HG03095 (cell line): Measurements from ENCODE around the gene ZBTB24.
A peak's percentile ranks its signal among the peaks of the same experiment; 100 is the strongest.
"Not testable (repeated sequence)": the region's sequence is repeated elsewhere in the genome, so short reads cannot be mapped to it uniquely, and the experiment has no call there.

ENCODE experiments used
- ATAC-seq: cut with Tn5 transposase; IDR thresholded peaks from one replicate; pipeline ENCODE4 v1.9.1; 2021; ENCODE audit warnings: moderate library complexity; ENCODE audit not compliant: unreplicated experiment

Gene ZBTB24

DNA sequence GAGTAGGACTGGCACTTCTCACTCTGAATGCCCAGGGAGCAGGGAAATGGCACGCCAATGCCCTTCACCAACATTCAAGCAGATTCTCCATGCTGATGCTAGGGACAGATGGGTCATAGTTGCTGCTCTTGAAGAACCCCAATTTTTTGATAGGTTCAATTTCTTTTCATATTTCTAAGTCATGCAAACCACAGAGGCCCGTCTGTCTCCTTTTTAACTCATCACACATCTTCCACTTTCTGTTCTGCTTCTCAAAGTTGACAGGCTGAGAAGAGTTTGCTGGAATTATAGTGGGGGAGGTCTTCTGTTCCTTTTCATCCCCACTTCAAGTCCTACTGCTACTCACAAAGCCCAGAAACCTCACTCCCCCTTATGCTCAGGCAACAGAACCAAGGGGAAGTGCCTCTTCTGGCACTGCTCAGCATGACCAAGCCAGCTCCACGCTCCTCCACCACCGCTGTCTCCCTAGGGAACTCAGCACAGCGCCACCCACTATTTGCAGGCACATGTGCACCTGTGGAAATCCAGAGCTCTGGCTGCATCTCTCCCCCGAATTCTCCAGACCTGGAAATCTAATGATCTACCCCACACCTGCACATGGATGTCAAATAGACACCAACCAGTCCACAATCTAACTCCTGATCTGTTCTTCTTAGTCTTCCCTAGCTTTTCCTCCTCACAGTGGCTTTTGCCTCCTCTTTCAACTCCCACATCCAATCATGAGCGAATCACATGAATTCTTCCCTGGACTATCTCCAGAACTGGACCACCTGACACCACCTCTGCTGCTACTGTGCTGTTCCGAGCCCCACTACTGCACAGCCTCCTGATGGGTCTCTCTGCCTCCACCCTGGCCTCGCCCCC, 10.7 kb downstream of the ZBTB24 start:
- peak; percentile 70 for ATAC-seq

- no peak for ATAC-seq
Observed at GRCh38 chr6:109471105-109471810, 11.8 kb downstream of the ZBTB24 start.

DNA sequence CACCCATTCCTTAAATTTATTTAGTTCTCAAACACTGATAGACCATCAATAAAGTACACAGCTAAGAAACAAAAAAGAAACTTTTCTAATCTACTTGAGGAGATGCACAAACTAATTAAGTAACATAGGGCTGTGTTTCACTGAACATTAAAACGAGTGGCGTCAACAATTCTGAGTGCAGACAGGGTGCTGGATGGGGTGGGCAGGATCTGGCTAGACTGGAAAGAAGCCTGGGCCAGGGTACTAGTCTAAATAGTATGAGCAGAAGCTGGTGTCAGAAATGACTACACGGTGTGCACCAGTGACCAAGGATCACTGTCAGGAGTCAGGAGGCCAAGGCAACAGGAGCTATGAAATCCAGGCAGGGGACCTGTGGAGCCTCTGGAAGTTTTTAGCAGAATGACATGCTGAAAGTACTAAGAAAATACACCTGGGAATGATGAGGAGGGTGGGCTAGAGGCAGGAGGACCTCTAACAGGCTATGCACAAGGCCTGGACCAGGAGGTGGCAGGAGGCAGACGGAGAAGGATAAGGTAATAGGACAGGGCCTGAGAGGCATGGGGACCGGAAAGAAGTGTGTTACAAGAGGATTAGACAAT, 13.3 kb downstream of the ZBTB24 start:
- no peak for ATAC-seq

- ATAC-seq: no peak
Observed at GRCh38 chr6:109467696-109468095, 15.3 kb downstream of the ZBTB24 start.

DNA sequence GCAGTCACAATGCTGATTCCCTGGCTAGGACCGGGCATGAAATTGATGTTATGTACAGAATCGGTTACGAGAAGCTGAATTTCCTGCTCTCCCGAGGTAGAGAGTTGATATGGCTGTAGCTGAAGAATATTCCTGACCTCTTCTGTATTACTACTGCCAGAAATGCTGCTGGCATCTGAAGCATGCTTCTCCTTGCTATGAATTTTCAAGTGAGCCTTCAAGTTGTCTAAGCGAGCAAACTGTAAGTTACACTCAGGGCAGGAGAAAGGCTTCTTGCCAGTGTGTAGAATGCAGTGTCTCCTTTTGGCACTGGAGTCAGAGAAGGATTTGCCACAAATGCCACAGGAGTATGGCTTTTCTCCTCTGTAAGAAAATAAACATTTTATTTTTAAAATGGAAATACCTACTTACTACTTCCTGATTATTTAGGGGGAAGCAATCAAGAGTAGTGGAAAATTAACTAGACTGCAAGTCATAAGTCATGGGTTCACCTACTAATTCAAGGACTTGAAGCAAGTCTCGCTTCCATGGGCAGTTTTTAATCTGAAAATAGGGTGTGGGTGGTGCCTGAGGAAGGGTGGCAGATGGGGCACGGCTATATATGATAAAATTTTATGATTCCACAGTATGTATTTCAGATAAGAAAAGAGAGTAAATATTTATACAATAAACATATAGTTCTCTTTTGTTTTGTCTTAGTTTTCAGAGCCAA, 16.7 kb downstream of the ZBTB24 start:
- ATAC-seq: no peak

DNA sequence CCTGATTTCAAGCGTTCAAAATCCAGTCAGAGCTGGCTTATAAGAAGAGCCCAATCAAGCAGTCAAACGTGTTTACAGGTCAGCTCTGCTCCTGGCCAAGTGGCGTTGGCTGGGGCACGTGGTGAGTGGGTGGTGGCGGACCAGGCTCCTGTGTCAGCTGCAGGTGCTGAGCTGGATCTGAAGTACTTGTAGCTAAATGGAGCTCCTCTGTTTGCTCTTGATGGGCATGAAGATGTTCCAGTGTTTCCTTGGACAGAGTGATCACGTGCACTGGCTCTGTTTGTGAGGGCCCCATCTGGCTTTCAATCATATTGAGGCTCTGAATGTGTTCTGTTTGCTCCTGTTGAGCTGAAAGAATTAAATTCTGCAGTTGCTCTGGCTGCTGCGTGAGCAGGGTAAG, 17.2 kb downstream of the ZBTB24 start:
- no peak for ATAC-seq

GRCh38 chr6:109461733-109462526, 21.1 kb downstream of the ZBTB24 start:
- no peak for ATAC-seq

- not testable (repeated sequence) for ATAC-seq
Observed at GRCh38 chr6:109461205-109461604, 21.8 kb downstream of the ZBTB24 start.

DNA sequence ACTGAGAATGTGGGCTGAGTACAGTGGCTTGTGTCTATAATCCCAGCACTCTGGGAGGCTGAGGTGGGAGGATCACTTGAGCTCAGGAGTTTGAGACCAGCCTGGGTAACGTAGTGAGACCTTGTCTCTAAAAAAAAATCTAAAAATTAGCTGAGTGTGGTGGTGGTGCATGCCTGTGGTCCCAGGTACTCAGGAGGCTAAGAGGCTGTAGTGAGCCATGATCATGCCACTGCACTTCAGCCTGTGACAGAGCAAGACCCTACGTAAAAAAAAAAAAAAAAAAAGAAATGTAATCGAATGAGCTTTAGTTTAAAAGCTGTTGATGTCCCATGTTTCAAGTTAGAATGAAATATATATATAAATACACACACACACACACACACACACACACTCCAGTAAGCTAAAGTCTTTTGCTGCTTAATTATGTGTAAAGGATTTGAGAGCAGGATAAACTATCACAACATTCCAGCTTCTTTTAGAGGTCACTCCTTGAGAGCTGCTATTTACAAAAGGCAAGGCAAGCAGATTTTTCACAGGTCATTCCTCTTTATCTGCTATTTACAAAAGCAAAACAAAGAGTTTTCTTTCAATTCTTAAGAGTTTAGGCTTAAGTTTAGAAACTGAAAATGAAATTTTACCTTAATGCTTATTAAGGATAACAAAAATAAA, 22.7 kb downstream of the ZBTB24 start:
- ATAC-seq: no peak

- ATAC-seq: peak; percentile 20
Observed at GRCh38 chr6:109458774-109459531, 24.1 kb downstream of the ZBTB24 start.

DNA sequence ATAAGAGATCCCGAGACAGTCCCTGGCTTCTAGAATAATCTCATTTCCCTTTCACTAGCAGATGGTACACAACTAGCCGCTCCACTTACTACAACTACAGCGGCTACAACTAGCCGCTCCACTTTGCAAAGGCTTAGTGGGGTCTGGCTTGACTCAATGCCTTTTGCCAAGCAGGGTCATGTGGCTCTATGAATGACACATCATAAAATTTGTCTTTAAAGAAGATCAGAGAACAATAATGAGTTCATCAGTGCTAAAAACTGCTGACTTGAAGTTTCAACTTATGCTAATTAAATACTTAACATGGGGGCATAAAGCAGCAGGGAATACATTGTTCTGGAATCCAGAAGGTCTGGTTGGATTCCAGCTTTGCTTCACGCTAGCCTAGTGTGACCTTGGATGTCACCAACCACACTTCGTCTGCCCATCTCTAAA, 25.4 kb downstream of the ZBTB24 start:
- ATAC-seq: no peak

- no peak for ATAC-seq
Observed at GRCh38 chr6:109456710-109457561, 26.1 kb downstream of the ZBTB24 start.

- ATAC-seq: peak; percentile 3
Observed at GRCh38 chr6:109456111-109456583, 26.9 kb downstream of the ZBTB24 start.

- ATAC-seq: peak; percentile 46
Observed at GRCh38 chr6:109455437-109456110, 27.4 kb downstream of the ZBTB24 start, which contains the start of gene MICAL1. Gene MICAL1, minus strand, starts transcription at chr6:109455772. Its CDS starts 1,576 bp downstream, at chr6:109454196.

DNA sequence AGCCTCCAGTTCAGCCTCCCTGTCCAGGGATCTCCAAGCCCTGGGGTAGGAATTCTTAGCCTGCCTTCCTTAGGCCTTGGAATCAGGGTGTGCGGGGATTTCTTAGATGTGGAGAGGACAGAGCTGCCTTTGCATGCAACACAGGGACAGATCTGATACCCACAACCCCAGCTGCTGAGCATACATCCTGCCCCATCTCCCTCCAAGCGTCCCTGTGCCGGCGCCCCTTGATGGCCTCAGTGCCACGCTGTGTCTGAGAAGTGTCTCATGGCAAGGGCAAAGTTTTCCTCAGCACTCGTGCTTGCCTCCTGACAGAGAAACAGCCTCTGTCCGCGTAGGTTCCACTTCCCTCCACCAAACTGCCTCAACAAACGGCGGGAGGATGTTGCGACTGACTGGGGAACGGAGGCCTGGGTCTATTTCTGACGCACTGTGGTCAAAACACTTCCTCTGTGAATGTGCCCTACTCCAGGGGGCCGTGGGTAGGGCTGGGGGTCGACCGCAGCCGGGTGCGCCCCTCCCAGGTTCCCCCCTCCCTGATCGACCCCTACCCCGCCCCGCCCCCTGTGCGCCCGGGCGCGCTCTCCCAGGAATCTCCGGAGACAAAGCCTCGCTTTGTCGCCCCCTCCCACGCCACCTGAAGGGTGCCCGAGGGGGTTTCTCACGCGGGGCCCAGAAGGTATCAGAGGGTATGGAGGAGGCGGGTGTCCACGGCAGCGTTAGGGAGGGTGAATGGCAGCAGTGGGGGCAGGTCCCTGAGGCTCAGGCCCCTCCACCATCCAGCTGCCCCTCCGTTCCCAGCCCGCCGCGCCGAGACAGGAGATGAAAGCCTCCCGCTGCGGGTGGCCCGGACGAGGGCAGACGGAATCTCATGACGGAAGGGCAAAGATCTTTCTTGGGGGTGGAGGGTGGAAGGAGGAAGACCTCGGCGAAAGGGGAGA, 28.3 kb downstream of the ZBTB24 start:
- ATAC-seq: peak; percentile 28
